ENCODE data around the gene NXPH1. TPM values are rescaled to one million over a fixed set of nuclear protein-coding genes. Genes with fewer than 3 reads are reported as not detected.

The NXPH1 gene
- total RNA-seq, 1 experiment from 2014 or later, result 0.59 TPM

GRCh38 chr7:8564281-8564680 lies 130.9 kb downstream of the NXPH1 start:
- ChIA-PET POLR2A (no interaction called here), CTCF (no interaction called here)
- H3K27ac Mint-ChIP-seq, result no peak overlapping the region
- H3K4me3 Mint-ChIP-seq, result no peak overlapping the region
- H3K36me3 Mint-ChIP-seq, result no peaks in the 10 kb centered on the region
- DNase-seq (ENCODE audit: low spot score) (no peak), ATAC-seq (no peak)
- no peaks in the 10 kb centered on the region for H3K27me3 Mint-ChIP-seq (ENCODE audit: low read depth)
- TF ChIP-seq ZNF396 (CRISPR knock-in tag; IDR thresholded peaks at IDR 0.05; ENCODE audit: borderline replicate concordance) (no peak), TCF7 (CRISPR knock-in tag; IDR thresholded peaks at IDR 0.05; ENCODE audit: low read depth) (no peak), JUN (CRISPR knock-in tag; IDR thresholded peaks at IDR 0.05) (no peak), ZNF512 (CRISPR knock-in tag; IDR thresholded peaks at IDR 0.05; ENCODE audit: borderline replicate concordance) (no peak), TEAD1 (CRISPR knock-in tag; IDR thresholded peaks at IDR 0.05) (no peak), NFE2L1 (CRISPR knock-in tag; IDR thresholded peaks at IDR 0.05) (no peak), ZNF281 (CRISPR knock-in tag; IDR thresholded peaks at IDR 0.05) (no peak)
- H3K4me1 Mint-ChIP-seq, result peaks cover 35% of the 10 kb centered on the region
- H3K9me3 Mint-ChIP-seq, result no peaks in the 10 kb centered on the region

- ATAC-seq (no peak), DNase-seq (ENCODE audit: low spot score) (no peak)
- TF ChIP-seq FOXP1 (CRISPR knock-in tag; IDR thresholded peaks at IDR 0.05; ENCODE audit: borderline replicate concordance), result no peak
- no peak for TF ChIP-seq ZNF425 (CRISPR knock-in tag; conservative IDR thresholded peaks at IDR 0.05)
- TF ChIP-seq GABPB1 (CRISPR knock-in tag; IDR thresholded peaks at IDR 0.05), result no peak
- TF ChIP-seq ATF1 (CRISPR knock-in tag; IDR thresholded peaks at IDR 0.05), result no peak
- no peak for TF ChIP-seq MYBL2 (CRISPR knock-in tag; IDR thresholded peaks at IDR 0.05)
- TF ChIP-seq NFATC4 (CRISPR knock-in tag; IDR thresholded peaks at IDR 0.05), result no peak
- TF ChIP-seq ZNF396 (CRISPR knock-in tag; IDR thresholded peaks at IDR 0.05; ENCODE audit: borderline replicate concordance), result no peak
- no peak for TF ChIP-seq RORB (CRISPR knock-in tag; IDR thresholded peaks at IDR 0.05)
- no peak for TF ChIP-seq PRRX2 (CRISPR knock-in tag; IDR thresholded peaks at IDR 0.05)
- no peak for TF ChIP-seq AFF4 (CRISPR knock-in tag; IDR thresholded peaks at IDR 0.05; ENCODE audit: borderline replicate concordance)
- TF ChIP-seq USF2 (CRISPR knock-in tag; IDR thresholded peaks at IDR 0.05), result no peak
- TF ChIP-seq NR1H2 (CRISPR knock-in tag; IDR thresholded peaks at IDR 0.05), result no peak
- ChIA-PET POLR2A (no interaction called here), CTCF (no interaction called here)
- Mint-ChIP-seq H3K27me3 (ENCODE audit: low read depth) (no peaks in the 10 kb centered on the region), H3K27ac (no peak overlapping the region), H3K4me1 (peaks cover 28% of the 10 kb centered on the region), H3K4me3 (no peak overlapping the region), H3K36me3 (no peaks in the 10 kb centered on the region), H3K9me3 (no peaks in the 10 kb centered on the region)
These were observed 132.6 kb downstream of the NXPH1 start for GRCh38 chr7:8566016-8566415.

Measured in WTC11 (cell line).